ENCODE results near the gene XPO1.
A peak's percentile ranks its signal among the peaks of the same experiment; 100 is the strongest.
"Not testable (repeated sequence)": the region's sequence is repeated elsewhere in the genome, so short reads cannot be mapped to it uniquely, and the experiment has no call there.

Gene XPO1

GRCh38 chr2:61485281-61485680 lies 52.9 kb downstream of the XPO1 start:
- ChIA-PET CTCF (interaction anchor here (0.6 kb wide), 1 partner anchor 10 kb away, joined by 4 read pairs; no protein-coding TSS in a partner anchor), POLR2A (ENCODE audit: low non-redundant PET) (interaction anchor here (0.7 kb wide), 1 partner anchor 26 kb away, joined by 3 read pairs; no protein-coding TSS in a partner anchor)
- H3K27ac ChIP-seq = no peak overlapping the region
- no peak for DNase-seq (ENCODE audit: low spot score)
- TF ChIP-seq CTCF (conservative IDR thresholded peaks at IDR 0.05; ENCODE audit: low read depth) = no peak

GRCh38 chr2:61478086-61478485 lies 60.1 kb downstream of the XPO1 start:
- ChIA-PET CTCF (no interaction called here), POLR2A (ENCODE audit: low non-redundant PET) (no interaction called here)
- no peak for DNase-seq (ENCODE audit: low spot score)
- no peak overlapping the region for H3K27ac ChIP-seq
- no peak for TF ChIP-seq CTCF (conservative IDR thresholded peaks at IDR 0.05; ENCODE audit: low read depth)

GRCh38 chr2:61476929-61477589 lies 61.1 kb downstream of the XPO1 start:
- CTCF ChIA-PET = interaction anchor here (0.6 kb wide), 2 partner anchors 125 to 357 kb away, joined by 3 to 4 read pairs; no protein-coding TSS in a partner anchor
- POLR2A ChIA-PET (ENCODE audit: low non-redundant PET); DNase-seq (ENCODE audit: low spot score): not testable (repeated sequence)
- peak overlapping the region; percentile 41 for H3K27ac ChIP-seq

- peak overlapping the region; percentile 96 for H3K27ac ChIP-seq
- ChIA-PET CTCF (no interaction called here), POLR2A (ENCODE audit: low non-redundant PET) (no interaction called here)
- peak; percentile 12 for DNase-seq (ENCODE audit: low spot score)
- TF ChIP-seq CTCF (conservative IDR thresholded peaks at IDR 0.05; ENCODE audit: low read depth) = no peak
These were observed 66.0 kb downstream of the XPO1 start for GRCh38 chr2:61471905-61472805.

GRCh38 chr2:61470965-61471904 lies 66.9 kb downstream of the XPO1 start, which contains the start of gene USP34:
TSS of gene USP34 (minus strand) at chr2:61471087. CDS start at chr2:61470692, 395 bp downstream.
- peak; percentile 90 for DNase-seq (ENCODE audit: low spot score)
- ChIA-PET CTCF (no interaction called here), POLR2A (ENCODE audit: low non-redundant PET) (no interaction called here)
- H3K27ac ChIP-seq = peak within 1 kb of the TSS; percentile 96
- TF ChIP-seq CTCF (conservative IDR thresholded peaks at IDR 0.05; ENCODE audit: low read depth) = no peak

- DNase-seq (ENCODE audit: low spot score) = peak; percentile 88
- H3K27ac ChIP-seq = peak overlapping the region; percentile 96
- POLR2A ChIA-PET (ENCODE audit: low non-redundant PET) = no interaction called here
- TF ChIP-seq CTCF (conservative IDR thresholded peaks at IDR 0.05; ENCODE audit: low read depth) = no peak
- CTCF ChIA-PET = interaction anchor here (0.6 kb wide), 3 partner anchors 13 to 501 kb away, joined by 3 to 7 read pairs (median 5); no protein-coding TSS in a partner anchor
These were observed 67.8 kb downstream of the XPO1 start for GRCh38 chr2:61470122-61470951.

All from RWPE1 (cell line).